A549 (cell line): ENCODE results near the gene FGD4. TPM values are rescaled to one million over a fixed set of nuclear protein-coding genes. Genes with fewer than 3 reads are reported as not detected.

ENCODE experiments used
- ATAC-seq, 2 experiments: fragments of 200-7000 bp in 1 of 2; fragments of >200 bp in 1 of 2; cut with Nextera tagmentation in 1 of 2; cut with Tn5 transposase in 1 of 2; 3 replicates each; pipeline versions ENCODE4 v1.8.0 to v1.9.1; 2018 to 2020; ENCODE audit warnings: mild to moderate bottlenecking in 1 of 2, moderate library complexity in 1 of 2
- CTCF ChIA-PET: fragments of 300-600 bp; sonication (Branson Sonifier 250); formaldehyde crosslinking; extraction: SDS; loops from one replicate; lab custom pipeline; 2021; ENCODE audit warnings: antibody characterized with exemption, inconsistent platforms; lab: Yijun Ruan, JAX
- POLR2A ChIA-PET: fragments of 350-600 bp; formaldehyde crosslinking; extraction: SDS; loops from one replicate; lab custom pipeline; 2021; ENCODE audit warnings: antibody characterized with exemption, inconsistent platforms; lab: Yijun Ruan, JAX
- DNase-seq, 2 experiments: peaks; one replicate each; pipeline versions ENCODE4 v3.0.0 to v3.0.0-alpha.2; 2011 to 2016; ENCODE audit warnings: low read depth in 1 of 2, low spot score in 1 of 2
- FAIRE-seq: peaks from 2 replicates; lab custom pipeline; 2011; peaks lifted over from hg19 to GRCh38; lab: Jason Lieb, UNC
- H3K27ac ChIP-seq, 2 experiments: fragments of >200 bp; sonication (Bioruptor Twin); formaldehyde crosslinking; 3 replicates each; pipeline ENCODE4 v1.5.1; 2016 to 2017
- H3K4me1 ChIP-seq: fragments of >200 bp; sonication (Bioruptor Twin); formaldehyde crosslinking; 3 replicates; pipeline ENCODE4 v1.6.1; 2016
- H3K4me2 ChIP-seq: fragments of >200 bp; sonication (Bioruptor Twin); formaldehyde crosslinking; 3 replicates; pipeline ENCODE4 v1.6.1; 2016
- H3K4me3 ChIP-seq: fragments of >200 bp; sonication (Bioruptor Twin); formaldehyde crosslinking; 3 replicates; pipeline ENCODE4 v1.5.1; 2016
- H3K9me3 ChIP-seq: fragments of >200 bp; sonication (Bioruptor Twin); formaldehyde crosslinking; 3 replicates; pipeline ENCODE4 v1.6.1; 2016
- CBX2 ChIP-seq: fragments of 200-600 bp; sonication (generic); IDR thresholded peaks from 2 replicates; pipeline ENCODE4 v1.6.1; 2016; ENCODE audit warnings: low read depth, mild to moderate bottlenecking, borderline replicate concordance
- CHD2 ChIP-seq: fragments of 150-350 bp; IDR thresholded peaks from 2 replicates; pipeline ENCODE4 v1.6.1; 2014; ENCODE audit warnings: low read length; ENCODE audit not compliant: partially characterized antibody
- EP300 ChIP-seq, 2 experiments: fragments of >200 bp; sonication (Bioruptor Twin); formaldehyde crosslinking; IDR thresholded peaks; 2 replicates in 1 of 2; 3 replicates in 1 of 2; pipeline ENCODE4 v1.6.1; 2016 to 2017
- FOSL2 ChIP-seq, 2 experiments: fragments of 450-650 bp in 1 of 2; fragments of >200 bp in 1 of 2; sonication (Bioruptor Twin) in 1 of 2; formaldehyde crosslinking; IDR thresholded peaks; 2 replicates each; pipeline versions ENCODE4 v1.5.0 to v1.6.1; 2016 to 2020; ENCODE audit warnings: mild to moderate bottlenecking in 1 of 2, moderate library complexity in 1 of 2
- FOXS1 ChIP-seq: fragments of 250-450 bp; sonication (Bioruptor Pico); IDR thresholded peaks from 2 replicates; pipeline ENCODE4 v1.5.0; 2020; ENCODE audit warnings: mild to moderate bottlenecking, moderate library complexity
- HDAC2 ChIP-seq: fragments of 200-600 bp; sonication (generic); IDR thresholded peaks from 2 replicates; pipeline ENCODE4 v1.6.1; 2016
- HOXB5 ChIP-seq: fragments of 250-450 bp; sonication (Bioruptor Pico); IDR thresholded peaks from 2 replicates; pipeline ENCODE4 v1.5.0; 2020; ENCODE audit warnings: mild to moderate bottlenecking, moderate library complexity
- JUN ChIP-seq, 2 experiments: fragments of >200 bp; sonication (Bioruptor Twin); formaldehyde crosslinking; IDR thresholded peaks; 2 replicates in 1 of 2; 3 replicates in 1 of 2; pipeline ENCODE4 v1.6.1; 2016 to 2017
- KDM1A ChIP-seq: fragments of 200-600 bp; sonication (generic); IDR thresholded peaks from 2 replicates; pipeline ENCODE4 v1.6.1; 2016; ENCODE audit warnings: low read depth, mild to moderate bottlenecking
- MAFK ChIP-seq: fragments of 450-650 bp; IDR thresholded peaks from 2 replicates; pipeline ENCODE4 v1.6.1; 2014; ENCODE audit not compliant: partially characterized antibody
- MYC ChIP-seq: IDR thresholded peaks from 2 replicates; pipeline ENCODE4 v1.6.1; 2012; ENCODE audit warnings: mild to moderate bottlenecking, inconsistent platforms, low read length, improper control_type of control experiment, borderline replicate concordance
- NFE2L2 ChIP-seq: fragments of 150-350 bp; conservative IDR thresholded peaks from 2 replicates; pipeline ENCODE4 v1.6.1; 2014; ENCODE audit warnings: low read length
- NPAS2 ChIP-seq: fragments of 250-450 bp; sonication (Bioruptor Pico); IDR thresholded peaks from 2 replicates; pipeline ENCODE4 v1.8.0; 2022; ENCODE audit warnings: mild to moderate bottlenecking, moderate library complexity, borderline replicate concordance
- NR3C1 ChIP-seq: fragments of >200 bp; sonication (Bioruptor Twin); formaldehyde crosslinking; IDR thresholded peaks from 3 replicates; pipeline ENCODE4 v1.6.1; 2017
- PBX3 ChIP-seq: IDR thresholded peaks from 2 replicates; pipeline ENCODE4 v1.6.1; 2012
- POLR2AphosphoS2 ChIP-seq: conservative IDR thresholded peaks from 2 replicates; pipeline ENCODE4 v1.6.1; 2012; ENCODE audit warnings: low read length, improper control_type of control experiment, inconsistent platforms
- RARB ChIP-seq: fragments of 250-450 bp; sonication (Bioruptor Pico); IDR thresholded peaks from 2 replicates; pipeline ENCODE4 v1.8.0; 2021; ENCODE audit warnings: mild to moderate bottlenecking, moderate library complexity
- RCOR1 ChIP-seq: fragments of 150-350 bp; IDR thresholded peaks from 2 replicates; pipeline ENCODE4 v1.6.1; 2014; ENCODE audit warnings: antibody characterized with exemption, low read length, low read depth
- SMC3 ChIP-seq: fragments of >200 bp; sonication (Bioruptor Twin); formaldehyde crosslinking; IDR thresholded peaks from 3 replicates; pipeline ENCODE4 v1.6.1; 2018; ENCODE audit warnings: inconsistent platforms
- SREBF2 ChIP-seq: fragments of 450-650 bp; IDR thresholded peaks from 2 replicates; pipeline ENCODE4 v1.6.1; 2014; ENCODE audit warnings: mild to moderate bottlenecking, moderate library complexity
- TP53 ChIP-seq: fragments of 250-450 bp; sonication (Bioruptor Pico); IDR thresholded peaks from 2 replicates; pipeline ENCODE4 v1.5.0; 2021; ENCODE audit warnings: mild to moderate bottlenecking, moderate library complexity
- ZC3H11A ChIP-seq: fragments of 450-650 bp; IDR thresholded peaks from 2 replicates; pipeline ENCODE4 v1.6.1; 2014; ENCODE audit warnings: antibody characterized with exemption, mild to moderate bottlenecking
- ZFP36 ChIP-seq: fragments of 450-650 bp; IDR thresholded peaks from 2 replicates; pipeline ENCODE4 v1.6.1; 2014; ENCODE audit warnings: borderline replicate concordance; ENCODE audit not compliant: partially characterized antibody
- WGBS: methylation state at CpG from one replicate; pipeline ENCODE4 v1.1.6; 2017; ENCODE audit errors: missing lambda C conversion rate; 5-methylcytosine and 5-hydroxymethylcytosine counted together
- polyA plus RNA-seq, 4 experiments: library from polyadenylated mRNA; depleted of rRNA in 3 of 4; stranded (reverse); fragments of >200 nt; fragmentation: RNase III in 1 of 4; extraction: RNeasy Plus Mini Kit Qiagen cat#74134 plus additional on column Dnase treatment in 1 of 4; gene quantifications; 2 replicates in 3 of 4; 3 replicates in 1 of 4; pipeline ENCODE4 v1.2.3, GENCODE V29; 2011 to 2017
- TF ChIP-seq, protein P1 (sequence below): fragments of >200 bp; sonication (Bioruptor Twin); formaldehyde crosslinking; IDR thresholded peaks from 3 replicates; pipeline ENCODE4 v1.6.1; 2016
- TF ChIP-seq, protein P2 (sequence below): IDR thresholded peaks from 2 replicates; pipeline ENCODE4 v1.6.1; 2012; ENCODE audit warnings: low read depth, borderline replicate concordance

FGD4 gene
- polyA plus RNA-seq, 2 of the 4 experiments (the other 2 are of a cell fraction), result 2.2 to 6.0 TPM

DNA sequence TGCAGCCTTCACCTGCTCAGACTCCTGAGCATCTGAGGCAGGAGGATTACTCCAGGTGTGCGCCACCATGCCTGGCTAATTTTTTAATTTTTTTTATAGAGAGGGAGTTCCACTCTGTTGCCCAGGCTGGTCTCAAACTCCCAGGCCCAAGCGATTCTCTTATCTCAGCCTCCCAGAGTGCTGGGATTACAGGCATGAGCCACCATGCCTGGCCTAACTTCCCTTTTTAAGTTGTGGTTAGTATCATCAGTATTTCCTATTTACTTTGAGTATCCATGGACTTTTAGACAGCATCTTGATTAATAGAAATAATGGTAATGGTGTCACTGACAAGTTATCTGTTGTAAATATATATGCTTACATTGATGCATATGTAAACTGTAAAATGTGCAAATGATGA lies 116.9 kb downstream of the FGD4 start:
- TF ChIP-seq NR3C1 (no peak), MAFK (no peak), RARB (no peak), CBX2 (no peak), NPAS2 (no peak)
- TF ChIP-seq, protein P1, sequence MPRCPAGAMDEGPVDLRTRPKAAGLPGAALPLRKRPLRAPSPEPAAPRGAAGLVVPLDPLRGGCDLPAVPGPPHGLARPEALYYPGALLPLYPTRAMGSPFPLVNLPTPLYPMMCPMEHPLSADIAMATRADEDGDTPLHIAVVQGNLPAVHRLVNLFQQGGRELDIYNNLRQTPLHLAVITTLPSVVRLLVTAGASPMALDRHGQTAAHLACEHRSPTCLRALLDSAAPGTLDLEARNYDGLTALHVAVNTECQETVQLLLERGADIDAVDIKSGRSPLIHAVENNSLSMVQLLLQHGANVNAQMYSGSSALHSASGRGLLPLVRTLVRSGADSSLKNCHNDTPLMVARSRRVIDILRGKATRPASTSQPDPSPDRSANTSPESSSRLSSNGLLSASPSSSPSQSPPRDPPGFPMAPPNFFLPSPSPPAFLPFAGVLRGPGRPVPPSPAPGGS, result no peak
- H3K4me2 ChIP-seq, result no peak overlapping the region
- ChIA-PET POLR2A (no interaction called here), CTCF (no interaction called here)
- no peaks in the 10 kb centered on the region for H3K9me3 ChIP-seq
- 93% methylated on average over 2 of the region's 2 CpGs for WGBS
- ATAC-seq (no peak), DNase-seq (no peak), FAIRE-seq (no peak)
- no peaks in the 10 kb centered on the region for H3K4me1 ChIP-seq
- H3K27ac ChIP-seq, result no peak overlapping the region
- no peak overlapping the region for H3K4me3 ChIP-seq

- TF ChIP-seq KDM1A (no peak), FOXS1 (no peak), ZFP36 (no peak), NR3C1 (no peak), NFE2L2 (no peak), SREBF2 (no peak), FOSL2 (IDR thresholded peaks at IDR 0.05) (no peak), FOSL2 (CRISPR knock-in tag; IDR thresholded peaks at IDR 0.05) (no peak), RCOR1 (no peak), MYC (no peak), RARB (no peak), HDAC2 (no peak), NPAS2 (no peak), JUN (IDR thresholded peaks at IDR 0.05) (no peak), CBX2 (no peak), SMC3 (no peak), EP300 (IDR thresholded peaks at IDR 0.05) (no peak), HOXB5 (no peak)
- TF ChIP-seq, protein P2, sequence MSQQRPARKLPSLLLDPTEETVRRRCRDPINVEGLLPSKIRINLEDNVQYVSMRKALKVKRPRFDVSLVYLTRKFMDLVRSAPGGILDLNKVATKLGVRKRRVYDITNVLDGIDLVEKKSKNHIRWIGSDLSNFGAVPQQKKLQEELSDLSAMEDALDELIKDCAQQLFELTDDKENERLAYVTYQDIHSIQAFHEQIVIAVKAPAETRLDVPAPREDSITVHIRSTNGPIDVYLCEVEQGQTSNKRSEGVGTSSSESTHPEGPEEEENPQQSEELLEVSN, result no peak
- Histone ChIP-seq H3K27ac (no peak overlapping the region), H3K4me3 (no peak overlapping the region), H3K4me2 (no peak overlapping the region), H3K4me1 (no peaks in the 10 kb centered on the region), H3K9me3 (no peaks in the 10 kb centered on the region)
- DNase-seq, result no peak
- ChIA-PET CTCF (no interaction called here), POLR2A (no interaction called here)
- 94% methylated on average over 5 of the region's 5 CpGs for WGBS
- ATAC-seq, result no peak
- no peak for FAIRE-seq
These were observed 118.6 kb downstream of the FGD4 start for GRCh38 chr12:32517966-32518365.

GRCh38 chr12:32519047-32519446 lies 119.7 kb downstream of the FGD4 start:
- Histone ChIP-seq H3K4me3 (no peak overlapping the region), H3K4me2 (no peak overlapping the region), H3K4me1 (no peaks in the 10 kb centered on the region), H3K9me3 (no peaks in the 10 kb centered on the region), H3K27ac (no peak overlapping the region)
- DNase-seq, result no peak
- CTCF ChIA-PET, result no interaction called here
- POLR2A ChIA-PET, result interaction anchor here (0.7 kb wide), 1 partner anchor 32 kb away, joined by 3 read pairs; no protein-coding TSS in a partner anchor
- ATAC-seq, result no peak
- no peak for FAIRE-seq
- 57% methylated on average over 3 of the region's 3 CpGs for WGBS
- TF ChIP-seq MAFK (no peak), SMC3 (no peak), POLR2AphosphoS2 (no peak), CHD2 (no peak), EP300 (IDR thresholded peaks at IDR 0.05) (no peak), PBX3 (no peak), NFE2L2 (no peak), ZC3H11A (no peak), TP53 (CRISPR knock-in tag) (no peak)
- TF ChIP-seq, protein P2, result no peak
